Natural killer cell (primary cell): Measurements from ENCODE around the gene OR2L8. TPM values are rescaled to one million over a fixed set of nuclear protein-coding genes. Genes with fewer than 3 reads are reported as not detected.
A peak's percentile ranks its signal among the peaks of the same experiment; 100 is the strongest.

Experiments
- ATAC-seq, 3 donors: fragments of 150-1000 bp in 2 of 3; fragments of 200-7000 bp in 1 of 3; cut with Tn5 transposase; 1 replicate in 1 of 3; 2 replicates in 2 of 3; pipeline ENCODE4 v1.10.0; 2021; ENCODE audit warnings: mild to moderate bottlenecking in 2 of 3, moderate library complexity in 2 of 3
- DNase-seq, 2 donors: peaks; one replicate each; pipeline versions ENCODE4 v3.0.0 to v3.0.0-alpha.2; 2013 to 2021; ENCODE audit warnings: mixed read lengths in 1 of 2
- H3K27ac ChIP-seq: one replicate; pipeline ENCODE4 v1.5.1; 2013; ENCODE audit warnings: mild to moderate bottlenecking, low read length
- H3K27me3 ChIP-seq: one replicate; pipeline ENCODE4 v1.6.1; 2013; ENCODE audit warnings: low read length; ENCODE audit not compliant: control insufficient read depth, insufficient read depth
- H3K36me3 ChIP-seq: one replicate; pipeline ENCODE4 v1.6.1; 2013; ENCODE audit warnings: low read length; ENCODE audit not compliant: control insufficient read depth, insufficient read depth
- H3K4me1 ChIP-seq: one replicate; pipeline ENCODE4 v1.6.1; 2013; ENCODE audit warnings: low read length; ENCODE audit not compliant: control insufficient read depth, insufficient read depth
- H3K4me3 ChIP-seq: one replicate; pipeline ENCODE4 v1.5.1; 2013; ENCODE audit warnings: low read length
- H3K9me3 ChIP-seq: one replicate; pipeline ENCODE4 v1.6.1; 2013; ENCODE audit warnings: low read length; ENCODE audit not compliant: control insufficient read depth, insufficient read depth
- H3K27ac Mint-ChIP-seq, 2 donors: one replicate each; pipeline ENCODE4 v1.8.0; 2022; ENCODE audit warnings: mild to moderate bottlenecking in 2 of 2, mixed read lengths in 2 of 2, moderate library complexity in 1 of 2
- H3K27me3 Mint-ChIP-seq, 2 donors: one replicate each; pipeline ENCODE4 v1.8.0; 2022; ENCODE audit warnings: low read depth in 2 of 2, mixed read lengths in 2 of 2
- H3K36me3 Mint-ChIP-seq: one replicate; pipeline ENCODE4 v1.8.0; 2022; ENCODE audit warnings: mixed read lengths
- H3K4me1 Mint-ChIP-seq, 2 donors: one replicate each; pipeline ENCODE4 v1.8.0; 2022; ENCODE audit warnings: mixed read lengths in 2 of 2
- H3K4me3 Mint-ChIP-seq: one replicate; pipeline ENCODE4 v1.8.0; 2022; ENCODE audit warnings: mild to moderate bottlenecking, moderate library complexity, mixed read lengths
- H3K9me3 Mint-ChIP-seq, 2 donors: one replicate each; pipeline ENCODE4 v1.8.0; 2022; ENCODE audit warnings: mixed read lengths in 2 of 2
- CTCF ChIP-seq: fragments of 200-600 bp; IDR thresholded peaks from one replicate; pipeline ENCODE4 v1.8.0; 2022; ENCODE audit warnings: antibody characterized with exemption
- WGBS: methylation state at CpG from one replicate; pipeline ENCODE4 v1.1.7; 2013; ENCODE audit warnings: missing lambda C conversion rate; ENCODE audit not compliant: insufficient coverage; 5-methylcytosine and 5-hydroxymethylcytosine counted together
- intact Hi-C: fragments of 100-400 bp; cut with micrococcal nuclease; formaldehyde crosslinking; loops from one replicate; pipeline ENCODE4 v1.14.2; 2022
- total RNA-seq, 4 donors: library from RNA; stranded (reverse); fragments of 120-200 nt in 1 of 4; gene quantifications; one replicate each; pipeline versions ENCODE4 v1.2.3 to v1.2.4, GENCODE V29; 2013 to 2022

The OR2L8 gene
- total RNA-seq, 3 donors from 2014 or later (not counting 1 experiment from before 2014, with no cell fraction given), result 1.1 TPM; not detected in 2

- WGBS, result 4% methylated on average over 5 of the region's 7 CpGs
Observed at GRCh38 chr1:247906504-247907047, 42.1 kb upstream of the OR2L8 start.

DNA sequence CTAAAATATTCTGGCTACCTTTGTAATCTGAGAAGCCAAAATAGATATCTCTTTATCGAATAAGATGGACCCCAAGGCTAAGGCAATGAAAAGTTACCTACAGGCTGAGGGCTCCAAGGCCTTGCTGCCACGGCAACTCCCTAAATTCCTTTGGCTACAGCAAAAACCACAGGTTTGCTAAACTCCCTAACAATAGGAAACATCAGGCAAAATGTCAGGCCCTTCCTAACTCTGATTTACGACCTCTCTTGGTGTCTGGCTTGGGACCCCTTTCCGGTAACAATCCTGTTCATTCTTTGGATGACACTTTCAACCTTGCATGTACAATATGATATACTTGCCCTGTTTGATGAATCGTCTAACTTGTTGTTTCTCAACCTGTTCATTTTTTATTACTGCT, 39.9 kb upstream of the OR2L8 start:
- H3K27ac ChIP-seq, result no peak overlapping the region
- Mint-ChIP-seq H3K27me3 (peaks cover 0 to 8% of the 10 kb centered on the region in 2 donors), H3K36me3 (no peaks in the 10 kb centered on the region), H3K9me3 (peaks cover 2 to 3% of the 10 kb centered on the region in 2 donors), H3K4me3 (no peak overlapping the region), H3K27ac (peak overlapping the region in 1 of 2 donors; percentile 41), H3K4me1 (peaks cover 24 to 33% of the 10 kb centered on the region in 2 donors)
- H3K4me3 ChIP-seq, result no peak overlapping the region
- WGBS, result 52% methylated on average over 5 of the region's 5 CpGs
- DNase-seq (no peak), ATAC-seq (no peak)
- H3K9me3 ChIP-seq, result no peaks in the 10 kb centered on the region
- peaks cover 4% of the 10 kb centered on the region for H3K4me1 ChIP-seq
- intact Hi-C loops, result no loop called here
- no peaks in the 10 kb centered on the region for H3K27me3 ChIP-seq
- no peak for TF ChIP-seq CTCF
- no peaks in the 10 kb centered on the region for H3K36me3 ChIP-seq

More at GRCh38 chr1:247906504-247907047, 42.1 kb upstream of the OR2L8 start:
- no peaks in the 10 kb centered on the region for H3K27me3 ChIP-seq
- peak in 1 of 2 donors; percentile 48 for DNase-seq
- H3K4me3 Mint-ChIP-seq, result peak overlapping the region; percentile 97
- H3K4me3 ChIP-seq, result peak overlapping the region; percentile 18
- peaks cover 24 to 33% of the 10 kb centered on the region in 2 donors for H3K4me1 Mint-ChIP-seq
- no peaks in the 10 kb centered on the region for H3K9me3 ChIP-seq
- TF ChIP-seq CTCF, result no peak
- peak overlapping the region; percentile 84 to 89 for H3K27ac Mint-ChIP-seq
- H3K27me3 Mint-ChIP-seq, result no peaks in the 10 kb centered on the region
- H3K27ac ChIP-seq, result no peak overlapping the region
- peaks cover 4% of the 10 kb centered on the region for H3K4me1 ChIP-seq
- H3K36me3 Mint-ChIP-seq, result no peaks in the 10 kb centered on the region
- no peaks in the 10 kb centered on the region for H3K36me3 ChIP-seq
- ATAC-seq, result peak; percentile 48 to 63 (median 58)
- intact Hi-C loops, result no loop called here
- H3K9me3 Mint-ChIP-seq, result peaks cover 2 to 3% of the 10 kb centered on the region in 2 donors

GRCh38 chr1:247913786-247914185, 34.9 kb upstream of the OR2L8 start:
- Mint-ChIP-seq H3K36me3 (no peaks in the 10 kb centered on the region), H3K4me1 (no peaks in the 10 kb centered on the region)
- no peak for TF ChIP-seq CTCF

More at GRCh38 chr1:247913786-247914185, 34.9 kb upstream of the OR2L8 start:
- Mint-ChIP-seq H3K27ac (no peak overlapping the region), H3K4me3 (no peak overlapping the region), H3K27me3 (peaks cover 0 to 16% of the 10 kb centered on the region in 2 donors), H3K9me3 (no peaks in the 10 kb centered on the region)
- no peak overlapping the region for H3K4me3 ChIP-seq
- no peak for ATAC-seq
- H3K27ac ChIP-seq, result no peak overlapping the region
- no peaks in the 10 kb centered on the region for H3K36me3 ChIP-seq
- H3K27me3 ChIP-seq, result no peaks in the 10 kb centered on the region
- intact Hi-C loops, result no loop called here
- no peaks in the 10 kb centered on the region for H3K9me3 ChIP-seq
- H3K4me1 ChIP-seq, result no peaks in the 10 kb centered on the region
- no peak for DNase-seq
- 73% methylated on average over 2 of the region's 2 CpGs for WGBS
